ENCODE measurements around the gene TOP2B. TPM values are rescaled to one million over a fixed set of nuclear protein-coding genes. Genes with fewer than 3 reads are reported as not detected.

Gene TOP2B
- total RNA-seq, 1 experiment from 2014 or later, result 181 TPM

DNA sequence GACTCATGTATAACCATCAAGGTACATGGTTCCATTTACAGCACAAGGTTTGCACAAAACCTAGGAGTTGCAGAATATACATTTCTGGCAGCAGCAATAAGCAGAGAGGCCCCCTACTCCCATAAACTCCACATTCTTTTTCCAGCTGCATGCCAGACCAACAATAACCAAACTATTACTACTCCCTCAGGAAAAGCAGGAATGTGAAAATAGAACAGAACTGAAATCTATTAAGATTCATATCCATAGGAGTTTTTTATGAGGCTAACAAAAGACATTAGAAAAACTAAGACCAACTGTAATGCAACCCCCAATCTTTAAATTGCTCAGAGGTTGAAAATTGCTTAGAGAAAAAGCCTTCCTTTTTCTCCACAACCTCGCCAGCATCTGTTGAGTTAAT lies 27.6 kb upstream of the TOP2B start:
- Histone ChIP-seq H4K5ac (ENCODE audit: insufficient read length, low read depth, low read length) (no peak overlapping the region), H3K4ac (ENCODE audit: low read depth, low read length) (no peak overlapping the region), H2AFZ (ENCODE audit: low read length) (no peak overlapping the region), H4K20me1 (ENCODE audit: control insufficient read depth, insufficient read depth, insufficient read length) (no peaks in the 10 kb centered on the region), H3K18ac (ENCODE audit: insufficient read length, low read depth, low read length) (no peak overlapping the region), H4K91ac (ENCODE audit: insufficient read length, low read depth, low read length) (no peak overlapping the region), H3K4me2 (ENCODE audit: insufficient read depth, insufficient read length, low read length) (no peak overlapping the region), H3T11ph (ENCODE audit: low read length) (no peak overlapping the region), H3K4me1 (ENCODE audit: insufficient read depth, low read length) (no peaks in the 10 kb centered on the region; the same call in 1 of the 2 replicates), H3K27me3 (ENCODE audit: insufficient read depth, low read length) (no peaks in the 10 kb centered on the region), H2BK5ac (ENCODE audit: insufficient read length, low read length) (no peak overlapping the region), H2BK12ac (ENCODE audit: insufficient read length, low read depth, low read length) (no peak overlapping the region), H3K14ac (ENCODE audit: insufficient read depth, low read length) (no peak overlapping the region), H2AK5ac (ENCODE audit: insufficient read length, low read length) (no peak overlapping the region), H3K79me2 (ENCODE audit: insufficient read depth, low read length) (no peaks in the 10 kb centered on the region), H3K79me1 (ENCODE audit: insufficient read depth, low read depth, low read length, poor library complexity, severe bottlenecking) (no peaks in the 10 kb centered on the region), H3K23me2 (ENCODE audit: insufficient read length, low read depth, low read length, poor library complexity, severe bottlenecking) (no peaks in the 10 kb centered on the region), H3K9ac (ENCODE audit: extremely low read depth, insufficient read length, low read length) (no peak overlapping the region), H4K8ac (replicated peaks; ENCODE audit: insufficient read length, low read depth, low read length) (no peak overlapping the region), H3K27ac (ENCODE audit: insufficient read length, low read depth, low read length) (no peak overlapping the region), H2BK20ac (ENCODE audit: low read depth, low read length, poor library complexity, severe bottlenecking) (no peak overlapping the region), H2BK15ac (ENCODE audit: low read depth, low read length) (no peak overlapping the region), H3K56ac (ENCODE audit: insufficient read length, low read depth, low read length) (no peak overlapping the region), H2BK120ac (ENCODE audit: low read depth, low read length, poor library complexity, severe bottlenecking) (no peak overlapping the region), H3K23ac (ENCODE audit: insufficient read length, low read depth, low read length) (no peak overlapping the region), H3K9me3 (ENCODE audit: control insufficient read depth, low read depth, low read length) (no peaks in the 10 kb centered on the region)
- H3K36me3 Mint-ChIP-seq (ENCODE audit: insufficient read depth in 1 of 3, low read depth in 3 of 3), result no peaks in the 10 kb centered on the region
- no peaks in the 10 kb centered on the region for H3K4me1 Mint-ChIP-seq
- H3K9me3 Mint-ChIP-seq, result no peaks in the 10 kb centered on the region
- TF ChIP-seq, protein P1, sequence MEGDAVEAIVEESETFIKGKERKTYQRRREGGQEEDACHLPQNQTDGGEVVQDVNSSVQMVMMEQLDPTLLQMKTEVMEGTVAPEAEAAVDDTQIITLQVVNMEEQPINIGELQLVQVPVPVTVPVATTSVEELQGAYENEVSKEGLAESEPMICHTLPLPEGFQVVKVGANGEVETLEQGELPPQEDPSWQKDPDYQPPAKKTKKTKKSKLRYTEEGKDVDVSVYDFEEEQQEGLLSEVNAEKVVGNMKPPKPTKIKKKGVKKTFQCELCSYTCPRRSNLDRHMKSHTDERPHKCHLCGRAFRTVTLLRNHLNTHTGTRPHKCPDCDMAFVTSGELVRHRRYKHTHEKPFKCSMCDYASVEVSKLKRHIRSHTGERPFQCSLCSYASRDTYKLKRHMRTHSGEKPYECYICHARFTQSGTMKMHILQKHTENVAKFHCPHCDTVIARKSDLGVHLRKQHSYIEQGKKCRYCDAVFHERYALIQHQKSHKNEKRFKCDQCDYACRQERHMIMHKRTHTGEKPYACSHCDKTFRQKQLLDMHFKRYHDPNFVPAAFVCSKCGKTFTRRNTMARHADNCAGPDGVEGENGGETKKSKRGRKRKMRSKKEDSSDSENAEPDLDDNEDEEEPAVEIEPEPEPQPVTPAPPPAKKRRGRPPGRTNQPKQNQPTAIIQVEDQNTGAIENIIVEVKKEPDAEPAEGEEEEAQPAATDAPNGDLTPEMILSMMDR (conservative IDR thresholded peaks at IDR 0.05), result no peak
- no peak overlapping the region for H3K27ac Mint-ChIP-seq
- WGBS (ENCODE audit: extremely low coverage, insufficient read length, low lambda C conversion rate), result no CpG with 5 or more reads among the region's 1 CpG
- DNase-seq, result no peak
- no peak overlapping the region for H3K4me3 Mint-ChIP-seq
- no peaks in the 10 kb centered on the region for H3K27me3 Mint-ChIP-seq (ENCODE audit: low read depth)
